ENCODE data around the gene MDH2.

GRCh38 chr7:76091506-76091905 lies 43.6 kb downstream of the MDH2 start:
- no peak for TF ChIP-seq CTCF (IDR thresholded peaks at IDR 0.05)
- TF ChIP-seq POLR2A (IDR thresholded peaks at IDR 0.05), result no peak
